Fibroblast of peridontal ligament (primary cell): ENCODE results near the gene PRSS16.

Experiments used
- DNase-seq: peaks from one replicate; pipeline ENCODE4 v3.0.0-alpha.2; 2010; ENCODE audit errors: extremely low read depth

PRSS16 gene

DNA sequence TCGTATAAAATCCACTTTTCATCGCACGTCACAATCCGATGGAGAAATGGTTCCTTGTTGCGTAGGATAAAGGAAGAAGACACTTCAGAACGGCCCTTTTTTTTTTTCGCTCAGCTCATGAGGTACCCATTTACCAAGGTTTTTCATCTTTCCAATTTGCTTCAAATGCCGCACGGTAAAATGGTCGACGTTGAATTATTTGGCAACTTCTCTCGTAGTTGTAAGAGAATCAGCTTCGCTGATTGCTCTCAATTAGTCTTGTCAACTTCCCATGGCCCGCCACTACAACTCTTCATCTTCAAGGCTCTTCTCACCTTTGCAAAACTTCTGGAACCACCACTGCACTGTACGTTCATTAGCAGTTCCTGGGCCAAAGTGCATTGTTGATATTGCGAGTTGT, 35.8 kb downstream of the PRSS16 start:
- no peak for DNase-seq

DNA sequence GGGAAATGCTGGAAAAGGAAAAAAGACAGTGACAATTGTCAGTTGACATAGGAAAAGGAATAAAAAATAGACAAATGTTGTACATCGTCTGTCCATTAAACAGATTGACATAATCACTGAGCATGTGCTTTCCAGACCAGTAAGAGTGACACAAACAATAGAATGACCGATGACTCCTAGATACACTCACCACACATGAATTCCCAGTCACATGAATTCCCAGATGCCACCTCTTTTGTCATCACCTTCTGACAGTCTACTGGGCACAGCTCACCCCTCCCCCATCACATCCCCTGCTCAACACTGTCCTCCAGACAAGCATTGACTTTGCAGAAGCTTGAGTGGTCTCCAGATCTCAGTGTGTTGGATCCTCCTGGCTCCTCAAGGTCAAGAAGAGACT, 38.6 kb downstream of the PRSS16 start:
- DNase-seq = no peak

DNA sequence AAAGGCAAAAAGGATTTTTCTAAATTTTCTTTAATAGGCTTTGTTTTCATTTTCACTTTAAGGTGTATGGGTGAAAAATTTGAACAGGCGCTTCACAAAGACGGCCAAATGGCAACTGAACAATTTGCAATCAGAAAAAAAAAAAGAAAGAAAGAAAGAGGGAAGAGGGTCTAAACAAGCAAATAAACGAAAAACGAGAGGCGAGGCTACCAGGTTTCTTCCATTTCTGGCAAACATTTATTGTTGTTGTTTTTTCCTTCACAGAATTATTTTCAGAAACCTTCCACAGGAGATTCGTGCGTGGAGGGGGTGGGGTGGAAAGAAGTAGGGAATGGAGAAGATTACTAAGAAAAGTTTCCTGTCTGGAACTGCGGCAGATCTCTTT, 40.2 kb downstream of the PRSS16 start:
- DNase-seq = no peak

GRCh38 chr6:27288136-27289044, 40.9 kb downstream of the PRSS16 start:
- no peak for DNase-seq

DNA sequence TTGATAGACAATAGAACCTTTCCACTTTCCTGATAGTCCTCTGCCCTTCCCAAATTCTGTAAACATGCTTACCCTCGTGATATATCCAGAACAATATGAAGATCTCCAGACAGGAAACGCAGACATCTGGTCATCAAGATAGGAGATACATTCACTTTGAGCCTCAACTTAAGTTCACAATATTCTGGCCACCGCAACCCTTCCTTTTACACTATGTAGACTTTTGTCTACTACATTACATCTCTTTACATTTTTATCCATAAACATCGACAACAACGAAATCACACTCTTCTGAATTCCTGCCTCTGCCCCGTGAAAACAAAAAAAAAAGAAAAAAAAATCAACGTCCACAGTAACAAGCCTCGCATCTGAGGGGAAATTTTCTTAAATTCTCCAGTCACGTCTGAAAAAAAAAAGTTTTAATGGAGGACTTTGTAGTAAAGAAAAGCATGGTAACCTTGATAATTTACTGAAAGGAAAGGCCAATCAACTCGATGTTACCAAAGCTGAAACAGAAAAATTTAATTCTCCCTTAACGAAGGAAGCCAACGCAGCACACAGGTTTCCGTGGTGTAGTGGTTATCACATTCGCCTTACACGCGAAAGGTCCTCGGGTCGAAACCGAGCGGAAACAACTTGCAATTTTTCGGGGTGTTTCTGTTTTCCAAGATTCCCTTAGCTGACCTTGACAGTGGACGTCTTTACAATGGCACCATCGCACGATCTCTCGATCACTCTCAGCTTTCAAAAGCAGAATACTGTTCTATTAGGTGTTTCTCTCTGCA, 42.8 kb downstream of the PRSS16 start:
- peak; percentile 19 for DNase-seq

- DNase-seq = no peak
These were observed 43.3 kb downstream of the PRSS16 start for GRCh38 chr6:27290850-27291208.

DNA sequence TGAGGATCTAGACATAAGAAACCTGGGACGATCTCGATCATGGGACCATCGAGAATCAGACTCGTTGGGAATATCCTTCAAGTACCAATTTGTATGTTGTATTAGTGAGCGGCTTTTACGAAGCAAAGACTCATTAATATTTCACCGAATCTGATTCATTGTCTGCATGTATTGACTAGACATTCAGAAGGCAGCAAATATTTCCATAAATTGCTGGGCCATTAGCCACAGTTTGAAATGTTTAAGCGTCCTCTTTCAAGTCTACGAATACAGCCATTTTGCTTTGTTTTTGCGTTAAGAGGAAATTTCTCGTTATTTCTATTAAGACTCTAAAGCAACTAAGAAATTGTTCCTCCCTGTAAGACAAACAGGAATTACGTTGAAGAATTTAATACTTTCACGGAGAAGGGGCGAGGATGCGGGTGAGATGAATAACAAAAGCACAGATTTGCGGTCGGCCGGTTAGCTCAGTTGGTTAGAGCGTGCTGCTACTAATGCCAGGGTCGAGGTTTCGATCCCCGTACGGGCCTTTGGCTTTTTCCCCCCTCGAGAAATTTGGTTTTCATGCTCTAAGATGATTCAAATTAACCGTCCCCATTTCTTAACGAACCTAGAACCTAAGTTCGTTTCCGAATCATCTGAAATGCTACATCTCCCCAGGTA, 46.1 kb downstream of the PRSS16 start:
- peak; percentile 71 for DNase-seq

GRCh38 chr6:27294409-27294808, 46.9 kb downstream of the PRSS16 start:
- DNase-seq = no peak

DNA sequence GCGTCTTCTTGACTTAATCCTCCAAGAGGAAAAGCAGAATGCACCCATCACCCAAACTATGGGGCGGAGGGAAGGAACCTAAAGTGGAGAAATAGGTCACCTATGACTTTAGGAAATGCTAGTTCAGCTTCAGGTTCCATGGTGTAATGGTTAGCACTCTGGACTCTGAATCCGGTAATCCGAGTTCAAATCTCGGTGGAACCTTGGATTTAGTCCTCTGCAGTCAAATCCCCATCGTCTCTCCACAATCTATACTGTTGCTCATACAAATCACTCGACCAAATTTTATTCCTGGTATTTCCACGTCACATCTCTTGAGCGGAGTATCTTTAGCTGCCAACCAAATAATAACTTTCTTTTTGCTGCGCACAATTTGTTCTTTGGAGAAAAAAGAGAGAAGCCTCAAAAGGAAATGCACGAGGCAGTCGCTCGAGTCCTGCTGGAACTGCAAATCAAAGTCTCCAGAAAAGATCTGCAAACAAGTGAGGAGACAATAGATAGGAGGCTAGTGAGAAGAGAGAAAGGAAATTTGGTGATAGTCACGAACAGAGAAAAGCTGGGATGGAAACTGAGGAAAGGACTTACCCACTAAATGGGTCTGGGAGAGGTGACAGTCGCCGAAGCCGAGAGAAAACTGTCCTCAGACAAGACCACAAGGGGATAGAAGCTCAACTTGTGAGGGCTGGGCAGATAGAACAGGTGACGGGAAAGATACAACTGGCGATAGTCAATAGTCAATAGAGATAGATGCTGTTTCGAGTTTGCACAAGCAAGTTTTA, 48.0 kb downstream of the PRSS16 start:
- DNase-seq = peak; percentile 80

GRCh38 chr6:27296106-27296783, 48.7 kb downstream of the PRSS16 start:
- peak; percentile 29 for DNase-seq

GRCh38 chr6:27297484-27297856, 50.0 kb downstream of the PRSS16 start:
- DNase-seq = no peak

DNA sequence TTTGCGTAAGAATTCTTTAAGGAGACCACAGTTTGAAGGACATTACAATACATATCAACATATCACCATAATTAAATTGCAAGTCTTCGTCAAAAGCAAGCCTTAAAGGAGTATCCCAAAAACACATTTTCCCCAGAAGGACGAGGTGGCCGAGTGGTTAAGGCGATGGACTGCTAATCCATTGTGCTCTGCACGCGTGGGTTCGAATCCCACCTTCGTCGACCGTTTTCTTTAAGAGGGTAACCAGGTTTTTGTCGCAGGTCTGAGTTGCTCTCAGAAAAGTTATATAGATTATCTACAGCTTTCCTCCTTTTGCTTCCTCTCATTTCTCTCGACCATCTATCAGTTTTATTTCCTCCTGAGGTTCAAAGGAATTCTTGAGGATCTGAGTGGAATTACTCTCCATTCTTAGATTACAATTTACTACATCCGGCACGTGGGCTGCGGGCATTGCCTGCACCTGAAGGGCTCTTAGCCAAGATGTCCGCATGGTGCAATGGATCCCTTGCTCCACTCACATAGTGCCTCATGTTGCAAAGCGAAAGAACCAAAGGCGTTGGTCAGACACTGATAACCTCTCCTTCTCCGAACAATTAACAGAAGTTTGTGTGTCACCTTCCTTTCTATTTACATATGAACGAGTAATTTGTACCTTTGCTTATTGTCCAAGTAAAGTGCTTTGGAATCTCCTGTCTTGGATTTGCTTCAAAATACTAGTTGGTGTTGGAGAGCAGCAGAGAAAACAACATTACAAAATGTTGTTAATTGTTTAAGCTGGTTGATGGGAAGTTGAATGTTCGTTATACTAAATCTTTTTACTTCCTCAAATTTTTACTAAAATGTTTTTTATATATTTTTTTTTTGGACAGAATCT, 50.6 kb downstream of the PRSS16 start:
- DNase-seq = peak; percentile 67

DNA sequence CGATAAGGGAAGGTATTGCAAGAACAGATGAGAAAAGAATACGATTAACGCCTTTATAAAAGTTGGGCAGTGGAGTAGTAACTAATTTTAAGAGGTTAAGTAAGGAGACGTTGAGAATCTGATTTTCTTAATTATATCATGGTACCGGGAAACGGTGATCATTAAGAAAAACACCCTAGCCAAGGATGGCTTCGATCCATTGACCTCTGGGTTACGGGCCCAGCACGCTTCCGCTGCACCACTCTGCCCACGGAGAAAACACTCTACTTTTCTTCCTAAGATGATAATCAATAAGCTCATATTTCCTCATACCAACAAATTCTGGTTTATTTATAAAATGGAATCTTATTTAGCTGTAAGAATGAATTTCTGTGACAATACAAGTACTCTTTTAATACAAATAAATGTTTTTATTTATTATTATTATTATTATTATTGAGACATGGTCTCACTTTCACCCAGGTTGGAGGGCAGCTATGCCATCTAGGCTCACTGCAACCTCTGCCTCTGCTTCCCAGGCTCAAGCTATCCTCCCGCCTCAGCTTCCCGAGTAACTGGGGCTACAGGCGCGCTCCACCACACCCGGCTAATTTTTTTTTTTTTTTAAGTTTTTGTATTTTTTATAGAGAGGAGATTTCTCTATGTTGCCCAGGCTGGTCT, 56.2 kb downstream of the PRSS16 start:
- DNase-seq = no peak
